GM20000 (cell line): ENCODE measurements around the gene GPD2.

Experiments used
- DNase-seq: peaks from one replicate; pipeline ENCODE4 v3.0.0; 2012; ENCODE audit warnings: low spot score
- TF ChIP-seq, protein P1 (sequence below): IDR thresholded peaks from 2 replicates; pipeline ENCODE4 v1.5.1; 2012; ENCODE audit warnings: mild to moderate bottlenecking, control low read depth; ENCODE audit errors: extremely low read depth, missing control alignments

Gene GPD2

DNA sequence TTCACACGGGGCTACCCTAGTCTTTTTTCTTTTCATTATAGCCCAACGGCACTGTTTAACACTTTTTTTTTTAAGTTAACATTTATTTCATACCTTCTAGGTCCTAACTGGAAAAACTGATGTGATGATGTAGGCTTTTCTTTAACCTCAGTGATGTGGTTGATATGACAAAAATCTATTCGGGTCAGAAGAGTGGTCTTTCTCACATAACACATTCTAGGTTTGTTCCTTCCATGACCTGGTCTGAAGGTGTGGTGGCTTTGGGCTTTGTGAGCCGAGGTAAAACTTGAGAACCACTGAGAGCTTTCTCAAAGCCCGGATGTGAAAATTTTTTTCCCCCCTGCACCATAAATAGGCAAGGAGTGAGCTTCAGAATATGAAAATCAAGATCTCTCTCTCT, 44.2 kb downstream of the GPD2 start:
- TF ChIP-seq, protein P1, sequence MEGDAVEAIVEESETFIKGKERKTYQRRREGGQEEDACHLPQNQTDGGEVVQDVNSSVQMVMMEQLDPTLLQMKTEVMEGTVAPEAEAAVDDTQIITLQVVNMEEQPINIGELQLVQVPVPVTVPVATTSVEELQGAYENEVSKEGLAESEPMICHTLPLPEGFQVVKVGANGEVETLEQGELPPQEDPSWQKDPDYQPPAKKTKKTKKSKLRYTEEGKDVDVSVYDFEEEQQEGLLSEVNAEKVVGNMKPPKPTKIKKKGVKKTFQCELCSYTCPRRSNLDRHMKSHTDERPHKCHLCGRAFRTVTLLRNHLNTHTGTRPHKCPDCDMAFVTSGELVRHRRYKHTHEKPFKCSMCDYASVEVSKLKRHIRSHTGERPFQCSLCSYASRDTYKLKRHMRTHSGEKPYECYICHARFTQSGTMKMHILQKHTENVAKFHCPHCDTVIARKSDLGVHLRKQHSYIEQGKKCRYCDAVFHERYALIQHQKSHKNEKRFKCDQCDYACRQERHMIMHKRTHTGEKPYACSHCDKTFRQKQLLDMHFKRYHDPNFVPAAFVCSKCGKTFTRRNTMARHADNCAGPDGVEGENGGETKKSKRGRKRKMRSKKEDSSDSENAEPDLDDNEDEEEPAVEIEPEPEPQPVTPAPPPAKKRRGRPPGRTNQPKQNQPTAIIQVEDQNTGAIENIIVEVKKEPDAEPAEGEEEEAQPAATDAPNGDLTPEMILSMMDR: no peak
- no peak for DNase-seq

DNA sequence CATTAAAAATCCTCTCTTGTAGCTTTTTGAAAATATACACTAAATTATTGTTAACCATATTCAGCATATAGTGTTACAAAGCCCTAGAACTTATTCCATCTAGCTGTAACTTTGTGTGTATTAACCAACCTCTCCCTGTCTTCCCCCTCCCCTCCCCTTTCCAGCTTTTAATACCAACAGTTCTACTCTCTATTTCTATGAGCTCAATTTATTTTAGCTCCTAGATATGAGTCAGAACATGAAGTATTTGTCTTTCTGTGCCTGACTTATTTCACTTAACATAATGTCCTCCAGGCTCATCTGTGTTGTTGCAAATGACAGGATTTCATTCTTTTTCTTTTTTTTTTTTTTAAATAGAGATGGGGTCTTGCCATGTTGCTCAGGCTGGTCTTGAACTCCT, 45.1 kb downstream of the GPD2 start:
- no peak for DNase-seq
- TF ChIP-seq, protein P1: no peak

DNA sequence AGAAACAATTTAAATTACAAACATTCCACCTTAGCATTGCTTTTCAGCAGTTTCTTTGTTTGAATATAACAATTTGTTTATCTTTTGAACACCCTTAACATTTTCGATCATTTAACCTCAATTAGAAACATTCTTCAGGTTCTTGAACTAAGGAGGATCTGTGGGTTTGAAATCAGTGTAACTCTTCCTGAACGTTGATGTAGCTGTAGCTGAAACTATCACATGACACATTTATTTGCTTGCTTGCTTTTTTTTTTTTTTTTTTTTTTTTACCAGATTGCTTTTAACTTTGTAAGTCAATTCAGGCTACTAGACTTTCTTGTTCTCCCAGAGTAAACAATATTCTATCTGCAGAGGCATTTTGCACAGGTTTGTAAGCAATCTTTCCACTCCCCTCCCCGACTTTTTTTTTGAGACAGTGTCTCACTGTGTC, 47.6 kb downstream of the GPD2 start:
- no peak for DNase-seq

DNA sequence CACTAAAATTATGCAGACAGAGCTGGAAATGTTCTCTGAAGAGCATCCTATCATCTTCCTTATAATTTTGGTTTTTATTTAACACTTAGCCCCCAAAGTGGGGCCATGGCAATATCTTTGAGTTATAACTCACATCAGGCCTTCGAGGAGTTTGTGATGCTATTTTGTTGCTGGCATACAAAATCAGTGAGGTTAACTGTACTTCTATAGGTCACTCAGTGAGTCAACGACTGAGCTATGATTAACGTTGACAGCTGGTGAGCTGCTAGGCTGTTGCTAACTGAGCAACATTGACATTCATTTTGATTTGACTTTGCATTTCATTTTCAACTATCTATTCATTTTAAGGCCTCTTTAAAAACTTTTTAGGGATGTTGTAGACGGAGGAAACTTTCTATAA, 50.0 kb downstream of the GPD2 start:
- TF ChIP-seq, protein P1: no peak
- DNase-seq: no peak

More for the DNA sequence above, 47.6 kb downstream of the GPD2 start:
- TF ChIP-seq, protein P1: no peak

DNA sequence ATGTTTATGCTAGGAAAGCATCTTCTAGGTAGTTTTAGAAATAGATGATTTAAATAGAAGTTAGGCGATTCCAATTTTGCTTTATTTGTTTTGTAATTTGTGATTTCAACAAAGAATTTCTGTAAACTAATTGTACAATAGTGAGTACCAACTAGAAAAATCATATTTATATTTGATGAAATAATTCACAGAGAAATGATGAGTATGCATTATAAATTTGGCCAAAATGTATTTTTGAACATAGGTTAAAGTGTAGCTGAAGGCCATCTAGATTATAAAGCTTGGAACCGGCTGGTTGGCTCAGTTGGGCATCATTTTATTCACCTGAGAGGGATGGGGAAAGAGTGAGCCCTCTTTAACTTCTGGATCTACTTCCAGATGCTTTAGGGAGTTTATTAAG, 50.4 kb downstream of the GPD2 start:
- TF ChIP-seq, protein P1: no peak
- DNase-seq: no peak

DNA sequence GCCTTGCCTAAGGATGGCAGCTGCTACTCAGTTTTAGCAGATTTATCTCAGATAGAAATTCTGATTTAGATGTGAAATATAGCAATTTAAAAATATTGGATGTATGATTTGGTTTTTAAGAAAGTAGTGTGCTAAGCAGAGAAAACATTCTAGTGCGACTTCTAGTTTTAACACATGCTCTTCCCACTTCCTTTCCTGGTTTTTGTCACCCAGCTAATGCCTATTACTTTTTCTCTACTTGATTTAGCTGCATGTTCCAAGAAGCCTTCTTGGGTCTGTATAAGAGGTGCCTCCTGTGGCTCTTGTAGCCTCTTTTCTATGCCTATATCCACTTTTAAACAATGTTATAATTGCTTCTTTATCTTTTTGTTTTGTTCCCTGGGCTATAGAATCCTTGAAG, 53.0 kb downstream of the GPD2 start:
- TF ChIP-seq, protein P1: no peak
- DNase-seq: no peak

DNA sequence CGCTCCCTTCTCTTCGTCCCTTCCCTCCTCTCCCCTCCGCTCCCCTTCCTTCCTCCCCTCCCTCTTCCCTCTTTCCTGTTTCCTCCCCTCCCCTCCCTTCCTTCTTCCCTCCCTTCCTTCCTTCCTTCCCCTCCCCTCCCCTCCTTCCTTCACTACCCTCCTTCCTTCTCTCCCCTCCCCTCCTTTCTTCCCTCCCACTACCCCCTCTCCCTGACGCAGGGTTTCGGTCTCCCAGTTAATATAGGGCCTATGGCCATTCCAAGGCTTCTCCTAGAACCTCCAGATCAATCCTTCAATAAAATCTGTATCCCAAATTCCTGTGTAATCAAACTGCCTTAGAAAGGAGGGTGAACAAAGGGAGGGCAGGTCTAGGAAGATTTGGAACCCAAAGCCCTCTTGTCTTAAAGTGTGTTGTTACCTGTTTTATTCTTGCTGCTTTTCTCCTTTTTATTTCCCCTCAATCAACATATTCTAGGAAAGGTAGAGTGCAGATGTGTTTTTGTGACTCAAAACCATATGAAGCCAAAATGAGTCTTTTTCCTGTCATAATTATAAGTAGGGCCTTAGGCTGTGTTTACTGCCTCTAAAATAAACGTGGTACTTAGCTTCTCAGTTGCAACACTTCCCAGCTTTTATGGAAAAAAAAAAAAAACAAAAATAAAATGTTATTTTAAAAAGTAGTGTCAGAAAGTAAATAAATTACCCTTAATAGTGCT, 53.7 kb downstream of the GPD2 start:
- TF ChIP-seq, protein P1: no peak
- DNase-seq: no peak
